Measurements from ENCODE around the gene SYDE2.

Gene SYDE2

DNA sequence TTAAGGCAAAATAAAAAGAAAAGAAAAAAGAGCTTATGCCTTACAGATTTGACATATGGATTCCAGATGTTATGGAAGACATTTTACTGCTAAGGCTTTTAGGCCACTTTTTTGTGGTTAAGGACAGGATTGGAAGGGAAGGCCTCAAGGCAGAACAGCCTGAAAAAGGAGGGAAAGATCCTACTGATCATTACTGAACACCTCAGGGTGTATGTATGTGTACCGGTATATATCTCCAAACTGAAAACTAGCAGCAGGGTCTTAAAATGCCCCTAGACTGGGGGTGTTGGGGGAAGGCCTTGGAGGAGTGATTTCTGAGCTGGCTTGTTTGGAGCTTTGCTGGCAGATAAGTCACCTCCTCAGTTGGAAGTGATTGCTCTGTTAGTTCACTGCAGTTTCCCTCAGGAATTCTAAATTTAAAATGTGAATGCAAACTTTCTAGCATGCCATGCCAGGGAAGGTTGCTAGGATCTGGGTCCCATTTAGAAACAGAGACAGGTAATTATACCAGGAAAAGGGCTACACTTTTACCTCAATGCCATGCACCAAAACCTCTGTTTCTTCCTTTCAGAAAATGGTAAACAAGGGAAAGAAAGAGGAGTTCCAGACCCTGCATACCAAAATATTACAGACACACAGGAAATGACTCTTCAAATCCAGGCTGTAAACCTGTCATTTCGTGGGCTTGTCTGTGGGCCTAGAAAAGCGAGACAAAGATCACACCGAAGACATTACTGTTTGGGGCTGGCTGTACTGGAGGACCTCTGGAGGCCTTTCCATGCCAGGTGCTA is 43.6 kb upstream of the SYDE2 start:
- H3K27ac ChIP-seq (replicated peaks), result no peak overlapping the region
- no peaks in the 10 kb centered on the region for H3K27me3 ChIP-seq (ENCODE audit: insufficient read depth, poor library complexity, severe bottlenecking)
- DNase-seq (ENCODE audit: low read depth in 1 of 2, low spot score in 1 of 2), result no peak
- no peak overlapping the region for H3K4me3 ChIP-seq (replicated peaks; ENCODE audit: insufficient read depth, low read length)
- no peak for TF ChIP-seq POLR2AphosphoS5 (IDR thresholded peaks at IDR 0.05; ENCODE audit: low read depth)

DNA sequence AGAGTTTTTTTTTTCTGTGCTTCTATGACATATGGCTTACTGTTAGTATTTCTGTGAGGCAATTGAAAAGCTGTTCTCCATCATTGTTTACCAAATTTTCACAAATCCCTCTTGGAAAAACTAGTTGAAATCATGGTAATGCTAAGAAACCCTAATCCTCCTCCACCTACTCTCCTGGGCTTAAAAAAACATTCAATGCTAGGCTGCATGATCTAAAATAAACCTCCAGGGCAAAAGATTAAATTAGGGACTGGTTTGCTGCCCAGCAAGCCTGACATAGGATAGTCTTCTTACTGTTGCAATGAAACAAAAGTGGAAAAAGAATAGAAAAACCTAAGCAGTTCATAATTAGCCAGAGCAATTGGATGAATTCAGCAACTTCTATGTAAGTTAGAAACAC is 42.6 kb upstream of the SYDE2 start:
- H3K27ac ChIP-seq (replicated peaks), result no peak overlapping the region
- no peak for DNase-seq (ENCODE audit: low read depth in 1 of 2, low spot score in 1 of 2)
- no peak overlapping the region for H3K4me3 ChIP-seq (replicated peaks; ENCODE audit: insufficient read depth, low read length)
- H3K27me3 ChIP-seq (ENCODE audit: insufficient read depth, poor library complexity, severe bottlenecking), result no peaks in the 10 kb centered on the region
- TF ChIP-seq, protein P1, sequence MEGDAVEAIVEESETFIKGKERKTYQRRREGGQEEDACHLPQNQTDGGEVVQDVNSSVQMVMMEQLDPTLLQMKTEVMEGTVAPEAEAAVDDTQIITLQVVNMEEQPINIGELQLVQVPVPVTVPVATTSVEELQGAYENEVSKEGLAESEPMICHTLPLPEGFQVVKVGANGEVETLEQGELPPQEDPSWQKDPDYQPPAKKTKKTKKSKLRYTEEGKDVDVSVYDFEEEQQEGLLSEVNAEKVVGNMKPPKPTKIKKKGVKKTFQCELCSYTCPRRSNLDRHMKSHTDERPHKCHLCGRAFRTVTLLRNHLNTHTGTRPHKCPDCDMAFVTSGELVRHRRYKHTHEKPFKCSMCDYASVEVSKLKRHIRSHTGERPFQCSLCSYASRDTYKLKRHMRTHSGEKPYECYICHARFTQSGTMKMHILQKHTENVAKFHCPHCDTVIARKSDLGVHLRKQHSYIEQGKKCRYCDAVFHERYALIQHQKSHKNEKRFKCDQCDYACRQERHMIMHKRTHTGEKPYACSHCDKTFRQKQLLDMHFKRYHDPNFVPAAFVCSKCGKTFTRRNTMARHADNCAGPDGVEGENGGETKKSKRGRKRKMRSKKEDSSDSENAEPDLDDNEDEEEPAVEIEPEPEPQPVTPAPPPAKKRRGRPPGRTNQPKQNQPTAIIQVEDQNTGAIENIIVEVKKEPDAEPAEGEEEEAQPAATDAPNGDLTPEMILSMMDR (IDR thresholded peaks at IDR 0.05; ENCODE audit: insufficient read depth, low read length), result no peak
- TF ChIP-seq, protein P2, sequence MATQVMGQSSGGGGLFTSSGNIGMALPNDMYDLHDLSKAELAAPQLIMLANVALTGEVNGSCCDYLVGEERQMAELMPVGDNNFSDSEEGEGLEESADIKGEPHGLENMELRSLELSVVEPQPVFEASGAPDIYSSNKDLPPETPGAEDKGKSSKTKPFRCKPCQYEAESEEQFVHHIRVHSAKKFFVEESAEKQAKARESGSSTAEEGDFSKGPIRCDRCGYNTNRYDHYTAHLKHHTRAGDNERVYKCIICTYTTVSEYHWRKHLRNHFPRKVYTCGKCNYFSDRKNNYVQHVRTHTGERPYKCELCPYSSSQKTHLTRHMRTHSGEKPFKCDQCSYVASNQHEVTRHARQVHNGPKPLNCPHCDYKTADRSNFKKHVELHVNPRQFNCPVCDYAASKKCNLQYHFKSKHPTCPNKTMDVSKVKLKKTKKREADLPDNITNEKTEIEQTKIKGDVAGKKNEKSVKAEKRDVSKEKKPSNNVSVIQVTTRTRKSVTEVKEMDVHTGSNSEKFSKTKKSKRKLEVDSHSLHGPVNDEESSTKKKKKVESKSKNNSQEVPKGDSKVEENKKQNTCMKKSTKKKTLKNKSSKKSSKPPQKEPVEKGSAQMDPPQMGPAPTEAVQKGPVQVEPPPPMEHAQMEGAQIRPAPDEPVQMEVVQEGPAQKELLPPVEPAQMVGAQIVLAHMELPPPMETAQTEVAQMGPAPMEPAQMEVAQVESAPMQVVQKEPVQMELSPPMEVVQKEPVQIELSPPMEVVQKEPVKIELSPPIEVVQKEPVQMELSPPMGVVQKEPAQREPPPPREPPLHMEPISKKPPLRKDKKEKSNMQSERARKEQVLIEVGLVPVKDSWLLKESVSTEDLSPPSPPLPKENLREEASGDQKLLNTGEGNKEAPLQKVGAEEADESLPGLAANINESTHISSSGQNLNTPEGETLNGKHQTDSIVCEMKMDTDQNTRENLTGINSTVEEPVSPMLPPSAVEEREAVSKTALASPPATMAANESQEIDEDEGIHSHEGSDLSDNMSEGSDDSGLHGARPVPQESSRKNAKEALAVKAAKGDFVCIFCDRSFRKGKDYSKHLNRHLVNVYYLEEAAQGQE (IDR thresholded peaks at IDR 0.05; ENCODE audit: insufficient replicate concordance, low read depth), result no peak
- no peak for TF ChIP-seq GABPA (IDR thresholded peaks at IDR 0.05; ENCODE audit: low read depth)
- TF ChIP-seq POLR2AphosphoS5 (IDR thresholded peaks at IDR 0.05; ENCODE audit: low read depth), result no peak
- no peak for TF ChIP-seq SPI1 (IDR thresholded peaks at IDR 0.05; ENCODE audit: borderline replicate concordance, low read depth)

DNA sequence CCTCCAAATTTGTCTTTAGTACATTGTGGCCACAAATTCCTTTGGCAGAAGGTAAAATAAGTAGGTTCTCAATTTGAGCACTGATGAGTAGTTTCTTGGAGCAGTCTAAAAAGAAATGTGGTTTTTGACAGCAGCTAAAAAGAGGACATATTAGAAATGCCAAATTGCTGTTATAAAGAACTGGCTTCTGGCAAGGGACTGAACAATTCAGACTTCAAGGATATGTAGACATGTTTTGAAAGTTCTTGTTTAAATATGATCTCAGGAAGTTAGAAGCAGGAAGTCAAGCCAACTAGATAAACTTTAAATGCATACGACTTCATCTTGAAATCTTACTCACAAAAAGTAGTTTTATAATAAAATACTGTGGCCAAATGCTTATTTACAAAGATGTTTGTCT is 39.8 kb upstream of the SYDE2 start:
- Histone ChIP-seq H3K27me3 (ENCODE audit: insufficient read depth, poor library complexity, severe bottlenecking) (no peaks in the 10 kb centered on the region), H3K27ac (replicated peaks) (no peak overlapping the region), H3K4me3 (replicated peaks; ENCODE audit: insufficient read depth, low read length) (no peak overlapping the region)
- TF ChIP-seq SPI1 (IDR thresholded peaks at IDR 0.05; ENCODE audit: borderline replicate concordance, low read depth) (no peak), POLR2AphosphoS5 (IDR thresholded peaks at IDR 0.05; ENCODE audit: low read depth) (no peak), GABPA (IDR thresholded peaks at IDR 0.05; ENCODE audit: low read depth) (no peak)
- TF ChIP-seq, protein P1 (IDR thresholded peaks at IDR 0.05; ENCODE audit: insufficient read depth, low read length), result no peak
- TF ChIP-seq, protein P2 (IDR thresholded peaks at IDR 0.05; ENCODE audit: insufficient replicate concordance, low read depth), result no peak
- DNase-seq (ENCODE audit: low read depth in 1 of 2, low spot score in 1 of 2), result no peak

DNA sequence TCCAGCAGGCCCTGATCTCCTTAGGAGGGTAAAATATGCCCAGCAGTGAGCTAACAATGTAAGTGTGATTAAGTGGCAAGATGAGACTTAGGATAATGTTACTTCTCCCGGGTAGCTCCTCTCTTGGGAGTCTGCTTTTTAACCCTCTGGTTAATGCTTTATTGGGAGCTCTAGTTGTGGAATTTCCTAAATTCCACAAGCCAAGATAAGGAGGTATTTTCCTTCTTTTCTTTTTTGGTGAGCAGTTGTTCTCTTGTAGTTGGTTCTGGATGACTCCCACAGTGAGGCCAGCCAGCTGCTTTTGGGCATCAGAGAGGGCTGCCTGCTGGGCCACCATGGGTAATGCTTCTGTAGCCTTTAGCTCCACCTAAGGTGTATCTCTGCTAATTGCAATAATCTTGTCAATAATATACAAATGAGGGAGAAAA is 39.4 kb upstream of the SYDE2 start:
- no peak overlapping the region for H3K4me3 ChIP-seq (replicated peaks; ENCODE audit: insufficient read depth, low read length)
- H3K27me3 ChIP-seq (ENCODE audit: insufficient read depth, poor library complexity, severe bottlenecking), result no peaks in the 10 kb centered on the region
- no peak for DNase-seq (ENCODE audit: low read depth in 1 of 2, low spot score in 1 of 2)
- TF ChIP-seq, protein P1 (IDR thresholded peaks at IDR 0.05; ENCODE audit: insufficient read depth, low read length), result no peak
- TF ChIP-seq, protein P2 (IDR thresholded peaks at IDR 0.05; ENCODE audit: insufficient replicate concordance, low read depth), result no peak
- TF ChIP-seq SPI1 (IDR thresholded peaks at IDR 0.05; ENCODE audit: borderline replicate concordance, low read depth) (no peak), POLR2AphosphoS5 (IDR thresholded peaks at IDR 0.05; ENCODE audit: low read depth) (no peak), GABPA (IDR thresholded peaks at IDR 0.05; ENCODE audit: low read depth) (no peak)
- H3K27ac ChIP-seq (replicated peaks), result no peak overlapping the region

Measured in HL-60 (cell line).